Measurements from ENCODE around the gene COL16A1.

Gene COL16A1

GRCh38 chr1:31703431-31704270, at the start of gene COL16A1:
Gene COL16A1, minus strand, starts transcription at chr1:31704017. Its CDS starts 1,824 bp downstream, at chr1:31702193.
- peak in 1 of 2 experiments; percentile 18 for DNase-seq

GRCh38 chr1:31752952-31753475, 49.2 kb upstream of the COL16A1 start:
- DNase-seq: no peak

- no peak for DNase-seq
These were observed 48.4 kb upstream of the COL16A1 start for GRCh38 chr1:31752258-31752657.

GRCh38 chr1:31751822-31752241, 48.0 kb upstream of the COL16A1 start:
- DNase-seq: no peak

GRCh38 chr1:31750858-31751510, 47.2 kb upstream of the COL16A1 start:
- DNase-seq: no peak

GRCh38 chr1:31749785-31750735, 46.2 kb upstream of the COL16A1 start:
- no peak for DNase-seq

- no peak for DNase-seq
These were observed 44.5 kb upstream of the COL16A1 start for GRCh38 chr1:31748365-31748764.

- DNase-seq: no peak
These were observed 43.5 kb upstream of the COL16A1 start for GRCh38 chr1:31747304-31747703.

GRCh38 chr1:31746687-31747086, 42.9 kb upstream of the COL16A1 start:
- no peak for DNase-seq

GRCh38 chr1:31745946-31746670, 42.3 kb upstream of the COL16A1 start:
- DNase-seq: no peak

- peak in 1 of 2 experiments; percentile 58 for DNase-seq
These were observed 41.5 kb upstream of the COL16A1 start for GRCh38 chr1:31745096-31745945.

- DNase-seq: no peak
These were observed 40.5 kb upstream of the COL16A1 start for GRCh38 chr1:31744165-31744888.

- no peak for DNase-seq
These were observed 38.8 kb upstream of the COL16A1 start for GRCh38 chr1:31742462-31743212.

- peak in 1 of 2 experiments; percentile 19 for DNase-seq
These were observed 35.5 kb upstream of the COL16A1 start for GRCh38 chr1:31739346-31739745.

- DNase-seq: no peak
These were observed 32.9 kb upstream of the COL16A1 start for GRCh38 chr1:31736675-31737074.

GRCh38 chr1:31735571-31735970, 31.8 kb upstream of the COL16A1 start:
- no peak for DNase-seq

- no peak for DNase-seq
These were observed 30.8 kb upstream of the COL16A1 start for GRCh38 chr1:31734582-31735107.

- no peak for DNase-seq
These were observed 29.8 kb upstream of the COL16A1 start for GRCh38 chr1:31733389-31734219.
